Loucy (cell line): ENCODE results near the gene TEP1.

Experiments
- H2AFZ ChIP-seq: fragments of 200-600 bp; sonication (generic); 2 replicates; pipeline ENCODE4 v1.6.0; 2016; ENCODE audit warnings: antibody characterized with exemption, mild to moderate bottlenecking, low read length, moderate library complexity
- H3F3A ChIP-seq: fragments of 200-600 bp; 2 replicates; pipeline ENCODE4 v1.6.0; 2016; ENCODE audit warnings: antibody characterized with exemption, low read depth, mild to moderate bottlenecking
- H3K27me3 ChIP-seq: fragments of 200-600 bp; sonication (generic); 2 replicates; pipeline ENCODE4 v1.6.1; 2014; ENCODE audit warnings: low read length, mild to moderate bottlenecking; ENCODE audit not compliant: insufficient read depth, poor library complexity, severe bottlenecking
- H3K36me3 ChIP-seq: fragments of 200-600 bp; sonication (generic); 2 replicates; pipeline ENCODE4 v1.6.1; 2016; ENCODE audit warnings: low read length; ENCODE audit not compliant: insufficient read depth
- H3K4me1 ChIP-seq: fragments of 200-600 bp; sonication (generic); 2 replicates; pipeline ENCODE4 v1.5.1; 2014; ENCODE audit warnings: low read length, mild to moderate bottlenecking; ENCODE audit not compliant: insufficient read depth, poor library complexity, severe bottlenecking
- H3K4me2 ChIP-seq: fragments of 200-600 bp; sonication (generic); 2 replicates; pipeline ENCODE4 v1.6.0; 2014; ENCODE audit warnings: antibody characterized with exemption, low read length, low read depth, mild to moderate bottlenecking; ENCODE audit not compliant: poor library complexity, severe bottlenecking
- H3K4me3 ChIP-seq: fragments of 200-600 bp; sonication (generic); 2 replicates; pipeline ENCODE4 v1.5.1; 2014; ENCODE audit warnings: low read length, mild to moderate bottlenecking, mixed read lengths; ENCODE audit not compliant: poor library complexity, severe bottlenecking
- H3K79me2 ChIP-seq: fragments of 200-600 bp; sonication (generic); 2 replicates; pipeline ENCODE4 v1.6.1; 2014; ENCODE audit warnings: low read length; ENCODE audit not compliant: insufficient read depth
- H3K9ac ChIP-seq: fragments of 200-600 bp; sonication (generic); 2 replicates; pipeline ENCODE4 v1.6.0; 2014; ENCODE audit warnings: mild to moderate bottlenecking, low read depth, low read length, moderate library complexity; ENCODE audit not compliant: poor library complexity, severe bottlenecking
- H3K9me2 ChIP-seq: fragments of 200-600 bp; sonication (generic); replicated peaks from 2 replicates; pipeline ENCODE4 v1.6.1; 2016; ENCODE audit warnings: low read depth, low read length, mixed read lengths
- H3K9me3 ChIP-seq: fragments of 200-600 bp; sonication (generic); 2 replicates; pipeline ENCODE4 v1.6.1; 2014; ENCODE audit warnings: mild to moderate bottlenecking, antibody characterized with exemption, low read length, low read depth; ENCODE audit not compliant: insufficient read depth
- H4K20me1 ChIP-seq: fragments of 200-600 bp; sonication (generic); 2 replicates; pipeline ENCODE4 v1.6.0; 2014; ENCODE audit warnings: antibody characterized with exemption, low read length, mild to moderate bottlenecking; ENCODE audit not compliant: insufficient read depth, poor library complexity, severe bottlenecking
- EZH2phosphoT487 ChIP-seq: fragments of 200-600 bp; IDR thresholded peaks from 2 replicates; pipeline ENCODE4 v1.6.1; 2018; ENCODE audit warnings: antibody characterized with exemption, mild to moderate bottlenecking, moderate library complexity, borderline replicate concordance
- TF ChIP-seq, protein P1 (sequence below): fragments of 200-600 bp; sonication (generic); conservative IDR thresholded peaks from 2 replicates; pipeline ENCODE4 v1.5.1; 2014; ENCODE audit warnings: mild to moderate bottlenecking, antibody characterized with exemption, low read length

The TEP1 gene

DNA sequence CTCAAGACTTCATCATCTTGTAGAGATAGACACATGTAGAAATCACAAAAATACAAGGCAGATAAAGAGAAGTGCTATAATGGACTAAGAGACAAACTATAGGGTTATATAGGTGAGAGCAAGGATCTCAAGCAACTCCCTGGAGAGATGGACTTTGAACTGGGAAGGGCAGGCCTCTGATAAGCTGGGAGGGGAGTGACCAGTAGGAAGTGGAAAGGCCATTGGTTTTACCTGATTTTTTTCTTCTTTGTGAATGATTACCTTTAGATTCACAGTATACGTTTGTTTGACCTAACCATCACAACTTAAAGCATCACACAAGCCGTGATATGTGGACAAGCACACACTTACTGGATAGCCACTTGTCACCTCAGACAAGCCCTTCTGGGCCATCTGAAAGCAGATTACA lies 5.2 kb upstream of the TEP1 start:
- H4K20me1 ChIP-seq, result no peaks in the 10 kb centered on the region
- H3K4me1 ChIP-seq, result peaks cover 21% of the 10 kb centered on the region
- TF ChIP-seq, protein P1, sequence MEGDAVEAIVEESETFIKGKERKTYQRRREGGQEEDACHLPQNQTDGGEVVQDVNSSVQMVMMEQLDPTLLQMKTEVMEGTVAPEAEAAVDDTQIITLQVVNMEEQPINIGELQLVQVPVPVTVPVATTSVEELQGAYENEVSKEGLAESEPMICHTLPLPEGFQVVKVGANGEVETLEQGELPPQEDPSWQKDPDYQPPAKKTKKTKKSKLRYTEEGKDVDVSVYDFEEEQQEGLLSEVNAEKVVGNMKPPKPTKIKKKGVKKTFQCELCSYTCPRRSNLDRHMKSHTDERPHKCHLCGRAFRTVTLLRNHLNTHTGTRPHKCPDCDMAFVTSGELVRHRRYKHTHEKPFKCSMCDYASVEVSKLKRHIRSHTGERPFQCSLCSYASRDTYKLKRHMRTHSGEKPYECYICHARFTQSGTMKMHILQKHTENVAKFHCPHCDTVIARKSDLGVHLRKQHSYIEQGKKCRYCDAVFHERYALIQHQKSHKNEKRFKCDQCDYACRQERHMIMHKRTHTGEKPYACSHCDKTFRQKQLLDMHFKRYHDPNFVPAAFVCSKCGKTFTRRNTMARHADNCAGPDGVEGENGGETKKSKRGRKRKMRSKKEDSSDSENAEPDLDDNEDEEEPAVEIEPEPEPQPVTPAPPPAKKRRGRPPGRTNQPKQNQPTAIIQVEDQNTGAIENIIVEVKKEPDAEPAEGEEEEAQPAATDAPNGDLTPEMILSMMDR, result no peak
- TF ChIP-seq EZH2phosphoT487, result no peak
- no peak overlapping the region for H2AFZ ChIP-seq
- no peaks in the 10 kb centered on the region for H3K9me3 ChIP-seq
- H3K36me3 ChIP-seq, result no peaks in the 10 kb centered on the region
- H3K9me2 ChIP-seq, result no peaks in the 10 kb centered on the region
- H3K9ac ChIP-seq, result no peak overlapping the region
- H3K4me2 ChIP-seq, result no peak overlapping the region
- H3K4me3 ChIP-seq, result no peak overlapping the region
- H3K27me3 ChIP-seq, result no peaks in the 10 kb centered on the region
- H3K79me2 ChIP-seq, result 0 out of 2 replicates have a peak, but pooled peaks cover 6% of the 10 kb centered on the region
- H3F3A ChIP-seq, result no peaks in the 10 kb centered on the region

DNA sequence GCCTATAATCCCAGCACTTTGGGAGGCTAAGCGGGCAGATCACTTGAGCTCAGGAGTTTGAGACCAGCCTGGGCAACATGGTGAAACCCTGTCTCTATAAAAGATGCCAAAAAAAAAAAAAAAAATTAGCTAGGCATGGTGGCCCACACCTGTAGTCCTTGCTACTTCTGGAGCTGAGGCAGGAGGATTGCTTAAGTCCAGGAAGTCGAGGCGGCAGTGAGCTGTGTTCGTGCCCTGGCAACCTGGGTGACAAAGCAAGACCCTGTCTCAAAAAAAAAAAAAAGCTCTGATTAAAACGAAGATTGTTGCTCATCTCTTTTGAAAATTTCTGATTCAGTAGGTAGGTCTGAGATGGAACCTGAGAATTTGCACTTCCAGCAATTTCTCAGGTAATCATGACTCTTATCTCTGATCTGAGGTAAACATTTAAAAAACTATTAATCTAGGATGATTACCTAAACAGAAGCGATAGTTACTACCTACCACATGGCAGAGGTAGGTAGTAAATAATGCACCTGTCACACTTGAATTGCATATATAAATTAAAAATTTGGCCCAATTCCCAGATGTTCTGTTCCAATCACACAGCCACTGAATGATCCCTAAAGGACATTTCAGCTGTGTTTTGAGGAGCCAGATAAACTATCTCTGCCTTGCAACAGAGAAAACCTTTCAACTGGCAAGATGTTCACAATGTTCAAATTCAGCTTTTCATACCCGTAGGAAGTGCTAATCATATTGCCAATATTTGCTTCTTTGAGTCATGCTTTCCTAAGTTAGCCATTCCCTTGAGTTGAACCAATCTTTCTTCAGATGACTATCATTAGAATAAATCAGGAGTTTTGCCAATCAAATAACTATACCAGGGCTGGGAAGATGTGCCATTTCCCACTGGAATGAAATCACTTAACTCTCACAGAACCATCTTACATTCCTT lies 4.2 kb upstream of the TEP1 start:
- Histone ChIP-seq H3K9me3 (no peaks in the 10 kb centered on the region), H3F3A (no peaks in the 10 kb centered on the region), H3K4me1 (peaks cover 16% of the 10 kb centered on the region), H3K4me3 (no peak overlapping the region), H3K79me2 (peaks cover 13% of the 10 kb centered on the region), H3K4me2 (no peak overlapping the region), H3K36me3 (no peaks in the 10 kb centered on the region), H4K20me1 (no peaks in the 10 kb centered on the region), H3K9me2 (no peaks in the 10 kb centered on the region), H2AFZ (no peak overlapping the region), H3K9ac (no peak overlapping the region), H3K27me3 (no peaks in the 10 kb centered on the region)
- TF ChIP-seq, protein P1, result no peak
- TF ChIP-seq EZH2phosphoT487, result no peak

DNA sequence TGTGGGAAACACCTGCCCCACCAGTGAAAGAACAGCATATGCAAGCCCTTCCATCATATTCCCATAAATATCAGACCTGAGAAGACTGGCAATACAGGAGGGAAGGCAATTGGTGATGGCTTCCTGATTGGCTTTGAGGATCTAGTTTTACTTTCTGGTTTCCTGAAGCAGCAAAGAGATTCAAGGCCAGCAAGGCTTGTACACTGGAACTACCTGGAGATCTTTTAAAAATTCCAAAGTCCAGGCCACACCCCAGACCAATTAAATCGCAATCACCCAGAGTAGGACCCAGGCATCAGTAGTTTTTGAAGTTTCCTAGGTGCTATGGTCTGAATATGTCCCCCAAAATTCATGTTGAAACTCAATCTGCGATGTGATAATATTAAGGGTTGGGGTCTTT lies 2.9 kb upstream of the TEP1 start:
- Histone ChIP-seq H3K4me2 (peak overlapping the region; percentile 56), H4K20me1 (peaks cover 4% of the 10 kb centered on the region), H3K9me3 (no peaks in the 10 kb centered on the region), H3K79me2 (peaks cover 25% of the 10 kb centered on the region), H3K4me1 (peaks cover 26% of the 10 kb centered on the region), H3K36me3 (no peaks in the 10 kb centered on the region), H3K4me3 (peak overlapping the region; percentile 32), H3K9me2 (no peaks in the 10 kb centered on the region), H3K9ac (peak overlapping the region; percentile 57), H2AFZ (peak overlapping the region; percentile 85), H3K27me3 (no peaks in the 10 kb centered on the region), H3F3A (no peaks in the 10 kb centered on the region)
- TF ChIP-seq, protein P1, result no peak
- TF ChIP-seq EZH2phosphoT487, result no peak
